ENCODE data around the gene CCNB2.

The CCNB2 gene

DNA sequence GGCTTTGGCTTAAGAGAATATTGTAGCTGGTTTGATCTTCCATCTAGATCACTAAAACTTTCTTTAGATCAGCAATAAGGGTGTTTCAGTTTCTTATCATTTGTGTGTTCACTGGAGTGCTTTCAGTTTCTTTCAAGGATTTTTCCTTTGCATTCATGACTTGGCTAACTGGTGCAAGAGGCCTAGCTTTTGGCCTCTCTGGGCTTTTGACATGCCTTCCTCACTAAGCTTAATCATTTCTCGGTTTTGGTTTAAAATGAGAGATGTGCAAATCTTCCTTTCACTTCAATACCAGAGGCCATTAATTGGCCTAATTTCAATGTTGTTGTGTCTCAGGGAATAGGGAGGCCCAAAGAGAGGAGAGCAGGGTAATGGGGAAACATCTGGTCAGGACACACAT, 30.3 kb upstream of the CCNB2 start:
- DNase-seq: no peak
- Histone ChIP-seq H3K27me3 (replicated peaks) (no peaks in the 10 kb centered on the region), H3K36me3 (replicated peaks) (peaks cover 19% of the 10 kb centered on the region), H3K4me3 (ENCODE audit: low read depth, low read length) (no peak overlapping the region), H3K27ac (no peak overlapping the region)
- TF ChIP-seq, protein P1, sequence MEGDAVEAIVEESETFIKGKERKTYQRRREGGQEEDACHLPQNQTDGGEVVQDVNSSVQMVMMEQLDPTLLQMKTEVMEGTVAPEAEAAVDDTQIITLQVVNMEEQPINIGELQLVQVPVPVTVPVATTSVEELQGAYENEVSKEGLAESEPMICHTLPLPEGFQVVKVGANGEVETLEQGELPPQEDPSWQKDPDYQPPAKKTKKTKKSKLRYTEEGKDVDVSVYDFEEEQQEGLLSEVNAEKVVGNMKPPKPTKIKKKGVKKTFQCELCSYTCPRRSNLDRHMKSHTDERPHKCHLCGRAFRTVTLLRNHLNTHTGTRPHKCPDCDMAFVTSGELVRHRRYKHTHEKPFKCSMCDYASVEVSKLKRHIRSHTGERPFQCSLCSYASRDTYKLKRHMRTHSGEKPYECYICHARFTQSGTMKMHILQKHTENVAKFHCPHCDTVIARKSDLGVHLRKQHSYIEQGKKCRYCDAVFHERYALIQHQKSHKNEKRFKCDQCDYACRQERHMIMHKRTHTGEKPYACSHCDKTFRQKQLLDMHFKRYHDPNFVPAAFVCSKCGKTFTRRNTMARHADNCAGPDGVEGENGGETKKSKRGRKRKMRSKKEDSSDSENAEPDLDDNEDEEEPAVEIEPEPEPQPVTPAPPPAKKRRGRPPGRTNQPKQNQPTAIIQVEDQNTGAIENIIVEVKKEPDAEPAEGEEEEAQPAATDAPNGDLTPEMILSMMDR (IDR thresholded peaks at IDR 0.05; ENCODE audit: low read depth, low read length, missing control alignments): no peak
- in situ Hi-C loops (cut with HindIII; ENCODE audit: low pct_ligation_motif_present, low sequenced_read_pairs): no loop called here

GRCh38 chr15:59087731-59088130, 17.2 kb upstream of the CCNB2 start:
- Histone ChIP-seq H3K36me3 (replicated peaks) (peaks cover 39% of the 10 kb centered on the region), H3K27me3 (replicated peaks) (no peaks in the 10 kb centered on the region), H3K4me3 (ENCODE audit: low read depth, low read length) (no peak overlapping the region), H3K27ac (no peak overlapping the region)
- no peak for DNase-seq
- in situ Hi-C loops (cut with HindIII; ENCODE audit: low pct_ligation_motif_present, low sequenced_read_pairs): no loop called here
- TF ChIP-seq, protein P1 (IDR thresholded peaks at IDR 0.05; ENCODE audit: low read depth, low read length, missing control alignments): no peak

DNA sequence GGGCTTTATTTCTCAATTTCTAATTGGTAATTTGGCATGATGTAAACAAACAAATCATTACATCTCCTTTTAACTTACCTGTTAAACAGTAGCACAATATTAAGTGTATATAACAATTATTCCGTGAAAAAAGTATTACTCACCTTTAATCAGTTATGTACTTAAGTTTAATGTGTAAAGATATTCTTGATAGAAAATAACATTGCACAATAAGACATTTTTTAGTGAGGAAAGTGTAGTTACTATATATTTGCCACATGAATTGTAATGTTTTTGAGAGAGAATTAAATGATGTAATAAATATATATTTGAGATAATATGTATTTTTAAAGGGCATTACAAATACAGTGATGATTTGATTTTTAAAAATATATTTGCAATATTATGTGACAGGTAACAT, 10.9 kb upstream of the CCNB2 start:
- H3K4me3 ChIP-seq (ENCODE audit: low read depth, low read length): no peak overlapping the region
- H3K27me3 ChIP-seq (replicated peaks): no peaks in the 10 kb centered on the region
- no peak overlapping the region for H3K27ac ChIP-seq
- no peak for DNase-seq
- in situ Hi-C loops (cut with HindIII; ENCODE audit: low pct_ligation_motif_present, low sequenced_read_pairs): no loop called here
- TF ChIP-seq, protein P1 (IDR thresholded peaks at IDR 0.05; ENCODE audit: low read depth, low read length, missing control alignments): no peak
- H3K36me3 ChIP-seq (replicated peaks): peaks cover 46% of the 10 kb centered on the region

GRCh38 chr15:59096429-59096828, 8.5 kb upstream of the CCNB2 start:
- Histone ChIP-seq H3K27ac (no peak overlapping the region), H3K27me3 (replicated peaks) (no peaks in the 10 kb centered on the region), H3K4me3 (ENCODE audit: low read depth, low read length) (no peak overlapping the region), H3K36me3 (replicated peaks) (peaks cover 30% of the 10 kb centered on the region)
- no peak for DNase-seq
- in situ Hi-C loops (cut with HindIII; ENCODE audit: low pct_ligation_motif_present, low sequenced_read_pairs): no loop called here
- TF ChIP-seq, protein P1 (IDR thresholded peaks at IDR 0.05; ENCODE audit: low read depth, low read length, missing control alignments): no peak

DNA sequence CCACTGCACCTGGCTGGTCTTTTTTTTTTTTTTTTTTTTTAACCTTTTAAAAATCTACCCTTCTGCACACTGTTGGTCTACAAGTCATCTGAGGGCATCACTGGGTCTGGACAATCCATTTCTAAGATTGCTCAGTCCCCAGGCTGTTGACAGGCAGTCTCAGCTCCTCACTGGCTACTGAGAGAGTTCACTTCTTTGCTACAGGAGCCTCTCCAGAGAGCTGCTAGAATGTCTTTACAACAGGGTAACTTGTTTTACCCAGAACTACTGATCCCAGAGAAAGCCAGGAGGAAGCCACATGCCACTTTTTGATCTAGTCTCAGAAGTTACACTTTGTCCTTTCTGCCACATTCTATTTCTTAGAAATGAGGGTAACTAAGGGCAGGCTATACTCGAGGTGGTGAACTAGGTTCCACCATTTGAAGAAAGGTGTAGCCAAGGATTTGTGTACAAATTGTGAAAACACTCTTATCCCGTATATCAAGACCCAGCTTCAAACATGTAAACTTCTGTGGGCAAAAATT, 5.7 kb upstream of the CCNB2 start:
- Histone ChIP-seq H3K27me3 (replicated peaks) (no peaks in the 10 kb centered on the region), H3K36me3 (replicated peaks) (peaks cover 18% of the 10 kb centered on the region), H3K4me3 (ENCODE audit: low read depth, low read length) (no peak overlapping the region), H3K27ac (no peak overlapping the region)
- TF ChIP-seq, protein P1 (IDR thresholded peaks at IDR 0.05; ENCODE audit: low read depth, low read length, missing control alignments): no peak
- in situ Hi-C loops (cut with HindIII; ENCODE audit: low pct_ligation_motif_present, low sequenced_read_pairs): no loop called here
- DNase-seq: no peak

GRCh38 chr15:59104602-59104911, 389 bp upstream of the CCNB2 start:
- Histone ChIP-seq H3K27ac (peak overlapping the region; percentile 30), H3K4me3 (ENCODE audit: low read depth, low read length) (peak overlapping the region; percentile 94), H3K36me3 (replicated peaks) (no peaks in the 10 kb centered on the region), H3K27me3 (replicated peaks) (no peaks in the 10 kb centered on the region)
- TF ChIP-seq, protein P1 (IDR thresholded peaks at IDR 0.05; ENCODE audit: low read depth, low read length, missing control alignments): no peak
- in situ Hi-C loops (cut with HindIII; ENCODE audit: low pct_ligation_motif_present, low sequenced_read_pairs): no loop called here
- no peak for DNase-seq

Data from brain microvascular endothelial cell (primary cell).